Ovary (tissue), 9 donors: Measurements from ENCODE around the gene DLX3. TPM values are rescaled to one million over a fixed set of nuclear protein-coding genes. Genes with fewer than 3 reads are reported as not detected.

ENCODE experiments used
- DNase-seq, 5 donors: peaks; one replicate each; pipeline ENCODE4 v3.0.0-alpha.2; 2019 to 2020
- H3K27ac ChIP-seq, 2 donors: fragments of 200-600 bp; one replicate each; pipeline versions ENCODE4 v1.5.1 to v1.8.0; 2019 to 2022
- H3K27me3 ChIP-seq: fragments of 200-600 bp; one replicate; pipeline ENCODE4 v1.8.0; 2022
- H3K36me3 ChIP-seq: fragments of 200-600 bp; sonication (generic); one replicate; pipeline ENCODE4 v1.5.1; 2019
- H3K4me1 ChIP-seq: one replicate; pipeline ENCODE4 v1.8.1; 2013; ENCODE audit warnings: mild to moderate bottlenecking, moderate library complexity; ENCODE audit not compliant: insufficient read depth
- H3K4me3 ChIP-seq: fragments of 200-600 bp; sonication (generic); one replicate; pipeline ENCODE4 v1.5.1; 2017
- H3K9me3 ChIP-seq, 2 donors: fragments of 200-600 bp in 1 of 2; sonication (generic) in 1 of 2; one replicate each; pipeline versions ENCODE4 v1.5.1 to v1.8.1; 2013 to 2019; ENCODE audit warnings: mild to moderate bottlenecking in 1 of 2, moderate library complexity in 1 of 2
- CTCF ChIP-seq, 3 donors: fragments of 450-650 bp in 2 of 3; fragments of 200-600 bp in 1 of 3; IDR thresholded peaks; one replicate each; pipeline versions ENCODE4 v1.5.1 to v1.8.0; 2016 to 2022; ENCODE audit warnings: antibody characterized with exemption in 3 of 3, mild to moderate bottlenecking in 1 of 3
- EP300 ChIP-seq: sonication (generic); formaldehyde crosslinking; IDR thresholded peaks from one replicate; pipeline ENCODE4 v1.6.1; 2017; ENCODE audit warnings: antibody characterized with exemption
- POLR2A ChIP-seq: fragments of 450-650 bp; IDR thresholded peaks from one replicate; pipeline ENCODE4 v1.6.1; 2017; ENCODE audit warnings: antibody characterized with exemption, mild to moderate bottlenecking, moderate library complexity
- WGBS, 3 donors: extraction: QIAGEN DNeasy Blood & Tissue Kit in 1 of 3; methylation state at CpG; one replicate each; pipeline versions ENCODE4 v1.1.5 to v1.1.7; 2013 to 2017; 5-methylcytosine and 5-hydroxymethylcytosine counted together
- intact Hi-C, 4 donors: fragments of 100-400 bp; cut with DNase I; formaldehyde crosslinking; loops; one replicate each; pipeline versions ENCODE4 v1.11.0 to v1.15.1; 2022 to 2023
- polyA plus RNA-seq, 2 donors: library from polyadenylated mRNA; stranded (reverse); fragments of 200-250 nt in 1 of 2; fragments of 350-450 nt in 1 of 2; fragmentation: Illumina TruSeq in 1 of 2; extraction: RNeasy Lipid Tissue Mini Kit (QIAGEN cat#74804) in 1 of 2; gene quantifications; one replicate each; pipeline ENCODE4 v1.2.3, GENCODE V29; 2013 to 2014
- total RNA-seq, 7 donors: library from RNA; depleted of rRNA in 2 of 7; stranded (reverse); fragments of >200 nt in 2 of 7; fragmentation: NEBNext Ultra II Directional in 3 of 7; extraction: Animal tissue kit (Norgen Biotek cat#: 25700) in 3 of 7; gene quantifications; one replicate each; pipeline versions ENCODE4 v1.1.0 to v1.2.4, GENCODE V29; 2016 to 2023
- donor health status: DM: no; HTN: no; CAD: no; lungs with moderate emphysema.
- donor health status: DM: no; HTN: no; CAD: no.
- donor health status: Bipolar disorder and iron deficiency.
- donor health status: DM: yes; HTN: yes; CAD: no.
- donor health status: DM: no; HTN: no; CAD: no.
- donor health status: DM: yes; HTN: yes; CAD: no.

Gene DLX3
- total and polyA plus RNA-seq, 9 donors, result 0.10 to 1.3 (median 0.28) TPM; not detected in 1

- TF ChIP-seq POLR2A (no peak), CTCF (IDR thresholded peaks at IDR 0.05) (no peak), EP300 (no peak)
- intact Hi-C loops, result loop anchor here in 1 of 4 donors (10.0 kb wide), 1 partner anchor 275 kb away; the partner anchor contains the start of gene SLC35B1
- no peaks in the 10 kb centered on the region for H3K36me3 ChIP-seq
- no peak for DNase-seq
- H3K4me1 ChIP-seq, result no peaks in the 10 kb centered on the region
- H3K4me3 ChIP-seq, result no peak overlapping the region
- 77 to 80% (median 77%) methylated on average over 4 of the region's 4 CpGs for WGBS, 3 donors
- H3K27me3 ChIP-seq, result no peaks in the 10 kb centered on the region
- H3K27ac ChIP-seq, result no peak overlapping the region
- H3K9me3 ChIP-seq, result no peaks in the 10 kb centered on the region
Measured at GRCh38 chr17:49979748-49980479, 15.1 kb downstream of the DLX3 start.

- no peak overlapping the region for H3K27ac ChIP-seq
- H3K4me3 ChIP-seq, result no peak overlapping the region
- H3K9me3 ChIP-seq, result no peaks in the 10 kb centered on the region
- no peaks in the 10 kb centered on the region for H3K27me3 ChIP-seq
- H3K36me3 ChIP-seq, result no peaks in the 10 kb centered on the region
- no peaks in the 10 kb centered on the region for H3K4me1 ChIP-seq
- 73 to 80% (median 74%) methylated on average over 13 of the region's 13 CpGs for WGBS, 3 donors
- no peak for TF ChIP-seq CTCF (IDR thresholded peaks at IDR 0.05)
- no peak for TF ChIP-seq POLR2A
- no peak for TF ChIP-seq EP300
- intact Hi-C loops, result no loop called here
- DNase-seq, result no peak
Measured at GRCh38 chr17:49978501-49978900, 16.5 kb downstream of the DLX3 start.

GRCh38 chr17:49977463-49978389 is 17.3 kb downstream of the DLX3 start:
- TF ChIP-seq EP300 (no peak), POLR2A (no peak)
- H3K4me1 ChIP-seq, result no peaks in the 10 kb centered on the region
- no peaks in the 10 kb centered on the region for H3K9me3 ChIP-seq
- 57 to 67% (median 58%) methylated on average over 7 of the region's 7 CpGs for WGBS, 3 donors
- no peak for DNase-seq
- H3K4me3 ChIP-seq, result no peak overlapping the region
- H3K27me3 ChIP-seq, result no peaks in the 10 kb centered on the region
- H3K36me3 ChIP-seq, result no peaks in the 10 kb centered on the region
- intact Hi-C loops, result no loop called here
- H3K27ac ChIP-seq, result no peak overlapping the region

DNA sequence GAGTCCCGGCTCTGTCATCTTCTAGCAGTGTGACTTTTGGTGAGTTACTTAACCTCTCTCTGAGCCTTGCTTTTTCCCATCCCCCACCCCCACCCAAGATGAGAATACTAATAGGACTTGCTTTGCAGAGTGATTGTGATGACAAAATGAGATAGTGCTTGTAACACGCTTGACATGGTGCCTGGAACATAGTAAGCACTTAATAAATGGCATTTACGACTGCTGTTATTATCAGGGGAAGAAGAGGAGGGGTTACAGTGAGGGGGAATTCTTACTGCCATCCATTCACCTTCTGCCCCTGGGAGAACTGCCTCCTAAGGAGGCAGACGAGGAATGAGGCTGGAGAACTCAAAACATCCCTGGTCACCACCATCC is 18.2 kb downstream of the DLX3 start:
- WGBS, 3 donors, result 70 to 71% (median 71%) methylated on average over 4 of the region's 4 CpGs
- no peak overlapping the region for H3K27ac ChIP-seq
- H3K36me3 ChIP-seq, result no peaks in the 10 kb centered on the region
- H3K4me1 ChIP-seq, result peaks cover 8% of the 10 kb centered on the region
- no peak for DNase-seq
- H3K4me3 ChIP-seq, result no peak overlapping the region
- H3K27me3 ChIP-seq, result no peaks in the 10 kb centered on the region
- intact Hi-C loops, result no loop called here
- no peak for TF ChIP-seq CTCF (IDR thresholded peaks at IDR 0.05)
- no peaks in the 10 kb centered on the region for H3K9me3 ChIP-seq
